ENCODE data around the gene RNF152.

RNF152 gene

DNA sequence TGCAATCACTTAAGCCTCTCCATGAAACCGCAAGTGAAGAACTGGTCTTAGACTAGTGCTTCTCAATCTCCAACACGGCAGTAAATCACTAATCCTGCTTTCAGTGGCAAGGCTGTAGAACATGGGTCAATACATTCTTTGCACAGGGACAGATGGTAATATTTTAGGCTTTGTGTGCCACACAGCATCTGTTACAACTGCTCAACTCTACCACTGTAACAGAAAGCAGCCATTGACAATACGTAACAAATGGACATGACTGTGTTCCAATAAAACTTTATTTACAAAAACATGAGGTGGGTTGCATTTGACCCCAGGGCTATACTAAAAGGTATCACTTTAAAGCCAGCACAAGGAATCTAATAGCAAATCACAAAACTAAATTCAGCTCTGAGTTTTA is 51.1 kb downstream of the RNF152 start:
- no peak overlapping the region for H3K4me3 ChIP-seq (ENCODE audit: insufficient read depth, low read depth, low read length)
- H3K9me3 ChIP-seq (ENCODE audit: control insufficient read depth, low read length) = peaks cover 2% of the 10 kb centered on the region
- no peaks in the 10 kb centered on the region for H3K4me1 ChIP-seq (ENCODE audit: control insufficient read depth, insufficient read depth, low read length)
- H3K36me3 ChIP-seq (ENCODE audit: control insufficient read depth, insufficient read depth, low read length) = no peaks in the 10 kb centered on the region
- H3K27me3 ChIP-seq (ENCODE audit: control insufficient read depth, insufficient read depth, low read length, poor library complexity, severe bottlenecking) = no peaks in the 10 kb centered on the region
- 78 to 86% methylated on average over 3 of the region's 3 CpGs for WGBS, 2 experiments
- no peak overlapping the region for H3K27ac ChIP-seq (ENCODE audit: insufficient read depth, low read depth, low read length, poor library complexity, severe bottlenecking)

DNA sequence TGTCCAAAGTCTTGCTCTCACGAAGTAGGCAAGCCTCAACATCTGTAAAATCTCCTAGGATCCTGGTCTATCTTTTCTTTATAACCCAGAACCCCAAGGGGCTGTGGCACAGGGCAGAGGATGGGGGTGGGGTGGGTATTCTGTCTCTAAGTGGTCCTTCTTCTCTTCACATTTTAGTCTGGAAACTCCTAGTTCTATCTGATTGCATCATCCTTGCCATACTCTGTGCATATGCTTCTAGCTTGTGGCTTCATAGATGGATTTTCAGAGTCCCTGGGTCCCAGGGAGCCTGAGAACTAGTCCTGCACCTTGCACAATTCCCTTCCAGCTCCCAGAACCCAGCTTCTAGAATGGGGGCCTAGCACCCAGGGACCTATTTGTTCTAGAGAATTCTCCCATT is 52.5 kb downstream of the RNF152 start:
- 83% methylated on average over 1 of the region's 1 CpG for WGBS, 2 experiments
- no peaks in the 10 kb centered on the region for H3K27me3 ChIP-seq (ENCODE audit: control insufficient read depth, insufficient read depth, low read length, poor library complexity, severe bottlenecking)
- no peaks in the 10 kb centered on the region for H3K4me1 ChIP-seq (ENCODE audit: control insufficient read depth, insufficient read depth, low read length)
- H3K9me3 ChIP-seq (ENCODE audit: control insufficient read depth, low read length) = peaks cover 2% of the 10 kb centered on the region
- no peaks in the 10 kb centered on the region for H3K36me3 ChIP-seq (ENCODE audit: control insufficient read depth, insufficient read depth, low read length)
- H3K27ac ChIP-seq (ENCODE audit: insufficient read depth, low read depth, low read length, poor library complexity, severe bottlenecking) = no peak overlapping the region
- no peak overlapping the region for H3K4me3 ChIP-seq (ENCODE audit: insufficient read depth, low read depth, low read length)

GRCh38 chr18:61838521-61838920 is 54.3 kb downstream of the RNF152 start:
- Histone ChIP-seq H3K4me1 (ENCODE audit: control insufficient read depth, insufficient read depth, low read length) (no peaks in the 10 kb centered on the region), H3K4me3 (ENCODE audit: insufficient read depth, low read depth, low read length) (no peak overlapping the region), H3K27ac (ENCODE audit: insufficient read depth, low read depth, low read length, poor library complexity, severe bottlenecking) (no peak overlapping the region), H3K27me3 (ENCODE audit: control insufficient read depth, insufficient read depth, low read length, poor library complexity, severe bottlenecking) (no peaks in the 10 kb centered on the region), H3K36me3 (ENCODE audit: control insufficient read depth, insufficient read depth, low read length) (no peaks in the 10 kb centered on the region), H3K9me3 (ENCODE audit: control insufficient read depth, low read length) (peaks cover 2% of the 10 kb centered on the region)
- WGBS, 2 experiments = 90 to 91% methylated on average over 5 of the region's 5 CpGs

DNA sequence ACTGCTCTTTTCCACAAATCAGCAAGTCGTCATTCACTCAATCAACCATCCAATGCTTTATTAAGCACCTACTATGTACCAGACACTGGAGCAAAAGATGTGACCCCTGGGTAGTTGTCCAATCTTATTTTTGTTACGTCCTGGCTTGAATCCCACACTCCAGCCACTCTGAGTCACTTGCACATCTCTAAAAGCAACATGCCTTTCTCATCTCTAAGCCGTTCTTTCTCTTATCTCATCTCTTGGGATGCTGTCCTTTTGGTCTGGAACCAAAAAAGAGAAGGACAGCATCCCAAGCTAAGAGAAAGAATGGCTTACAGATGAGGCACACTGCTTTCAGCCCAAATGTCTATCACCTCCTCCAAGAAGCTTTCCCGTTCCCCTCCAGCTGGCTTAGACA is 58.8 kb downstream of the RNF152 start:
- H3K27me3 ChIP-seq (ENCODE audit: control insufficient read depth, insufficient read depth, low read length, poor library complexity, severe bottlenecking) = no peaks in the 10 kb centered on the region
- H3K4me1 ChIP-seq (ENCODE audit: control insufficient read depth, insufficient read depth, low read length) = no peaks in the 10 kb centered on the region
- H3K4me3 ChIP-seq (ENCODE audit: insufficient read depth, low read depth, low read length) = no peak overlapping the region
- no peak overlapping the region for H3K27ac ChIP-seq (ENCODE audit: insufficient read depth, low read depth, low read length, poor library complexity, severe bottlenecking)
- H3K9me3 ChIP-seq (ENCODE audit: control insufficient read depth, low read length) = peaks cover 2% of the 10 kb centered on the region
- 80 to 87% methylated on average over 4 of the region's 4 CpGs for WGBS, 2 experiments
- no peaks in the 10 kb centered on the region for H3K36me3 ChIP-seq (ENCODE audit: control insufficient read depth, insufficient read depth, low read length)

- peaks cover 2% of the 10 kb centered on the region for H3K9me3 ChIP-seq (ENCODE audit: control insufficient read depth, low read length)
- H3K27ac ChIP-seq (ENCODE audit: insufficient read depth, low read depth, low read length, poor library complexity, severe bottlenecking) = no peak overlapping the region
- no peaks in the 10 kb centered on the region for H3K4me1 ChIP-seq (ENCODE audit: control insufficient read depth, insufficient read depth, low read length)
- no peak overlapping the region for H3K4me3 ChIP-seq (ENCODE audit: insufficient read depth, low read depth, low read length)
- H3K27me3 ChIP-seq (ENCODE audit: control insufficient read depth, insufficient read depth, low read length, poor library complexity, severe bottlenecking) = no peaks in the 10 kb centered on the region
- 78 to 85% methylated on average over 5 of the region's 5 CpGs for WGBS, 2 experiments
- no peaks in the 10 kb centered on the region for H3K36me3 ChIP-seq (ENCODE audit: control insufficient read depth, insufficient read depth, low read length)
These were observed 59.4 kb downstream of the RNF152 start for GRCh38 chr18:61833387-61833786.

DNA sequence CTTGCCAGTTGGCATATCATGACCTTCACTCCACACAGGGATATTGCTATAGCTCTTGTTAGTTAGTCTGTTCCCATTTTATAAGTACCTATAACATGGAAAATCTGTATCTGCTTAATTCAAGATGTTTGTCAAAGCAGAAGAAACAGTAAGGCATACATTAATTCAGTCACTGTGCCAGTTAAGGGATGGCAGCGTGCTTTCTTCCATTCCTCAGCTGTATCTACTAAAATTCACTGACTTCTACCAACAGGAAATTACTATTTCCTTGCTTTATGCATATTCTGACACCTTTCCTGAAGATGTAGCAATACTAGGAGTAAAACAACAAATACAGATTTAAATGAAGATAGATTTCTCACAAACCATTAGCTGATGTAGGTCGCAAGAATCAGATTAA is 59.9 kb downstream of the RNF152 start:
- H3K4me3 ChIP-seq (ENCODE audit: insufficient read depth, low read depth, low read length) = no peak overlapping the region
- H3K27ac ChIP-seq (ENCODE audit: insufficient read depth, low read depth, low read length, poor library complexity, severe bottlenecking) = no peak overlapping the region
- H3K4me1 ChIP-seq (ENCODE audit: control insufficient read depth, insufficient read depth, low read length) = no peaks in the 10 kb centered on the region
- WGBS, 2 experiments = 95 to 100% methylated on average over 1 to 2 of the region's 2 CpGs
- peaks cover 2% of the 10 kb centered on the region for H3K9me3 ChIP-seq (ENCODE audit: control insufficient read depth, low read length)
- H3K36me3 ChIP-seq (ENCODE audit: control insufficient read depth, insufficient read depth, low read length) = no peaks in the 10 kb centered on the region
- no peaks in the 10 kb centered on the region for H3K27me3 ChIP-seq (ENCODE audit: control insufficient read depth, insufficient read depth, low read length, poor library complexity, severe bottlenecking)

DNA sequence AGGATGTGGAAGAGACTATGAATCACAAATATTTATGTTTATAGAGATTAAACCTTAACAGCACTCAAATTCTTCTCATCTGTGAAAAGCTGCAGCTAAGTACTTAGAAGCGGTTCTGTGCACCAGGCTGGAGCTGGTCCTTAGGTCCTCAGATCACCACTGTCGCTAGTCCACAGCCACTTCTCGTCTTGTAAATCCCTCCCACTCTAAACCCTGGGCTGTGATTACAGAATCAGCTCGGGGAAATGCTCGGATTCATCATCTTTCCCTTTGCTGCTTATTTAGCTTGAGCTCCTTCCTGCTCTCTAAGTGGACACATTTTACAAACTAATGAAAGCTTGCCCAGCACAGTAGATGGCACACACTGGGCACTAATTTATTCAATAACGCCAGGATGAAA is 61.7 kb downstream of the RNF152 start:
- Histone ChIP-seq H3K27ac (ENCODE audit: insufficient read depth, low read depth, low read length, poor library complexity, severe bottlenecking) (no peak overlapping the region), H3K4me1 (ENCODE audit: control insufficient read depth, insufficient read depth, low read length) (no peaks in the 10 kb centered on the region), H3K4me3 (ENCODE audit: insufficient read depth, low read depth, low read length) (no peak overlapping the region), H3K9me3 (ENCODE audit: control insufficient read depth, low read length) (no peaks in the 10 kb centered on the region), H3K27me3 (ENCODE audit: control insufficient read depth, insufficient read depth, low read length, poor library complexity, severe bottlenecking) (no peaks in the 10 kb centered on the region), H3K36me3 (ENCODE audit: control insufficient read depth, insufficient read depth, low read length) (no peaks in the 10 kb centered on the region)
- 91 to 94% methylated on average over 5 to 6 of the region's 6 CpGs for WGBS, 2 experiments

DNA sequence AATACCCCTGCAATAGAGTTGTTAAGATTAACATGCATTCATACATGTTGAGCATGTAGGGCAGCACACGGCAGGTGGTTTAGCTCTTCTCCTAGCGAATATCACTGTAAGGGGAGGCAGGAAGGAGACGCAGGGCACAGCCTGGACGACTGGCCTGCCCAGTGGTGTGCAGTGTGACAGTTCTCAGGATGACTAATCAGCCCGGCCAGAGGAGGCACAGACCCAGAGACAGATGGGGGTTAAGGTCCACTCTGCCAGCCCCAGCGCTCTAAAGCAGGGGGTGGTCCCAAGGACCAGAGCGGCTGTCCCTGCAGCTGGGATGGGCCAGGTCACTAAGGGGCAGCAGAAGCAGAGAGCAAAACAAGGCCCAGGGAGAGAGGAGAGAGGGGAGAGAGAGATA is 63.7 kb downstream of the RNF152 start:
- H3K27me3 ChIP-seq (ENCODE audit: control insufficient read depth, insufficient read depth, low read length, poor library complexity, severe bottlenecking) = no peaks in the 10 kb centered on the region
- peaks cover 2% of the 10 kb centered on the region for H3K4me1 ChIP-seq (ENCODE audit: control insufficient read depth, insufficient read depth, low read length)
- H3K9me3 ChIP-seq (ENCODE audit: control insufficient read depth, low read length) = no peaks in the 10 kb centered on the region
- no peaks in the 10 kb centered on the region for H3K36me3 ChIP-seq (ENCODE audit: control insufficient read depth, insufficient read depth, low read length)
- H3K27ac ChIP-seq (ENCODE audit: insufficient read depth, low read depth, low read length, poor library complexity, severe bottlenecking) = no peak overlapping the region
- WGBS, 2 experiments = 88 to 94% methylated on average over 7 of the region's 7 CpGs
- H3K4me3 ChIP-seq (ENCODE audit: insufficient read depth, low read depth, low read length) = no peak overlapping the region

DNA sequence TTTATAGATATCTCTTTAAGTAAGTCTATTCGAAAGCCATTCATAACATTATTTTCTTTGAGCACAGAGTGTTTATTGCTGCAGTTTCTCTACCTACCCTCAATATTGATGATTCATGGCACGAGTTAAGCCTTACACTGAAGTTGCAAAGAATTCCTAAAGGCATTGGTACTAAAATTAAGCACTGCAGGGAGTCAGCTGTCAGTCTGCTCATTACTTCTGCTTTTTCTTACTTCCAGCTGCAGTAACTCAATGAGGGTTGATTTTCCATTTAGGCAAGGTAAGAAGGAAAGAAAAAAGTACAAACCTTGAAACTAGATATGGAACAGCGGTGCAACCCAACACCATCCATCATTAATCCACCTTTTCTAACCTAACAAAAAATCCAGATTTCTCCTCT is 65.2 kb downstream of the RNF152 start:
- no peaks in the 10 kb centered on the region for H3K36me3 ChIP-seq (ENCODE audit: control insufficient read depth, insufficient read depth, low read length)
- H3K27me3 ChIP-seq (ENCODE audit: control insufficient read depth, insufficient read depth, low read length, poor library complexity, severe bottlenecking) = no peaks in the 10 kb centered on the region
- peaks cover 2% of the 10 kb centered on the region for H3K4me1 ChIP-seq (ENCODE audit: control insufficient read depth, insufficient read depth, low read length)
- no peak overlapping the region for H3K27ac ChIP-seq (ENCODE audit: insufficient read depth, low read depth, low read length, poor library complexity, severe bottlenecking)
- 61 to 70% methylated on average over 3 of the region's 3 CpGs for WGBS, 2 experiments
- no peak overlapping the region for H3K4me3 ChIP-seq (ENCODE audit: insufficient read depth, low read depth, low read length)
- no peaks in the 10 kb centered on the region for H3K9me3 ChIP-seq (ENCODE audit: control insufficient read depth, low read length)

DNA sequence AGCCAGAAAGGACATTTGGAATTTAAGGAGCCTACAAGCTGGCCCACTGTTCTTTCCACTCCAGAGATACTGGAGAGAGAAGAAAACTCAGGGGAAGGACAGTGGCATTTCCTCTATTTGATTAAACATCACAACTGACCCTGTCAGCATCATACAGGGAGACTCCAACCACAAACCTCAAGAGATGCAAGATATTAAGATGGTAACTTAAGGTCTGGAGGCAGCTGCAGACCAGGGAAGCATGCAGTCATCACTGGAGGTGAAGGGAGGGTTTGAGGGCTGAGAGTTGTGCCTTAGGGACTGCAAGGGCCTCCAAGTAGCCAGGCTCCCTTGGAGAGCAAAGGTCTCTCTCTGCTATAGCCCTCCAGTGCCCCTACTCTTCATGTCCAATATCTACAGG is 67.4 kb downstream of the RNF152 start:
- Histone ChIP-seq H3K27ac (ENCODE audit: insufficient read depth, low read depth, low read length, poor library complexity, severe bottlenecking) (no peak overlapping the region), H3K27me3 (ENCODE audit: control insufficient read depth, insufficient read depth, low read length, poor library complexity, severe bottlenecking) (no peaks in the 10 kb centered on the region), H3K36me3 (ENCODE audit: control insufficient read depth, insufficient read depth, low read length) (no peaks in the 10 kb centered on the region), H3K4me1 (ENCODE audit: control insufficient read depth, insufficient read depth, low read length) (peaks cover 2% of the 10 kb centered on the region), H3K4me3 (ENCODE audit: insufficient read depth, low read depth, low read length) (no peak overlapping the region), H3K9me3 (ENCODE audit: control insufficient read depth, low read length) (no peaks in the 10 kb centered on the region)

GRCh38 chr18:61824733-61825363 is 68.0 kb downstream of the RNF152 start:
- no peaks in the 10 kb centered on the region for H3K27me3 ChIP-seq (ENCODE audit: control insufficient read depth, insufficient read depth, low read length, poor library complexity, severe bottlenecking)
- H3K36me3 ChIP-seq (ENCODE audit: control insufficient read depth, insufficient read depth, low read length) = no peaks in the 10 kb centered on the region
- H3K9me3 ChIP-seq (ENCODE audit: control insufficient read depth, low read length) = no peaks in the 10 kb centered on the region
- H3K27ac ChIP-seq (ENCODE audit: insufficient read depth, low read depth, low read length, poor library complexity, severe bottlenecking) = no peak overlapping the region
- H3K4me3 ChIP-seq (ENCODE audit: insufficient read depth, low read depth, low read length) = no peak overlapping the region
- WGBS, 2 experiments = 88 to 91% methylated on average over 3 of the region's 3 CpGs
- H3K4me1 ChIP-seq (ENCODE audit: control insufficient read depth, insufficient read depth, low read length) = peaks cover 2% of the 10 kb centered on the region
